ENCODE measurements around the gene SELENON. TPM values are rescaled to one million over a fixed set of nuclear protein-coding genes. Genes with fewer than 3 reads are reported as not detected.

SELENON gene
- total and polyA plus RNA-seq, 2 of the 8 experiments (the other 6 are each of a cell fraction or from before 2014, with no cell fraction given) = 43.0 to 77.6 TPM

DNA sequence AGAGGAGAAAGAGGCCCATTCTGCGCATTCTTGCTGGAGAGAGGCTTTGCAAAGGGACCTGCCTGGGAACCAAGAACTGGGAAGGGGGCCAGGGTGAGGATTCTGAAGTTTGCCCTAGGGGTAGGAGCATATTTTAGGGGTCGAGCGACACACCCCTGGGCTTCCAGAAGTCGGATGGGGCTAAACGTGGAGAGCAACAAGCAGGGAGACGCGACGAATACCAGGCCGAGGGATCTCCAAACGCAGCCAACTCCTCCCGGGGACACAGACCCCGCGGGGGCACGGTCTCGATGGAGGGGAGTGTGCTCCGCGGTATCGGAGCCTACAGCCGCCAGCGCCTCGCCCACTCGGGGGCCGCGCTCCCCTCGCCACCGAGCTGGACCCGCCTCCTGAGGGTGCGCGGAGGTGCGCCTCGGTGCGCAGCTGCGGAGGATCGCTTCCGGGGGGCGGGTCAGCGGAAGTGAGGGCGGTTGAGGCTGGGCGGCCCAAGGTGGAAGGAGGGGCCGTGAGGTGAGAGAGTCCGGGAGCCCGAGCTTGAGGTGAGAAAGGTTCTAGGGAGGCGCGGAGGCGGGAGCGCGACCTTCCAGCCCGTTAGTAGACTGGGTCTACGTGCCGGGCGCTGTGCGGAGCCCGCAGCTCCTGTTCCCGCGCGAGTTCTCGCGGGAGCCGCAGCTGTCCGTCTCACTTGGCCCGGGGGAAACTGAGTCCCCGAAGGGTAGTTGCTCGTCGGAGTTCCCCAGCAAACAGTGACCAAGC is 19.7 kb downstream of the SELENON start, which contains the start of gene MTFR1L (continued):
- TF ChIP-seq GABPA (IDR thresholded peaks at IDR 0.05; ENCODE audit: borderline replicate concordance, insufficient read depth, low read length) = peak; percentile 76; the same call in 1 of the 2 replicates
- TF ChIP-seq CREB1 (IDR thresholded peaks at IDR 0.05) = 0 out of 2 replicates have a peak, but pooled peaks have one; percentile 11
- no peak for TF ChIP-seq BCL11A (IDR thresholded peaks at IDR 0.05; ENCODE audit: low read depth in 2 of 2, low read length in 2 of 2)
- TF ChIP-seq FOSL1 (IDR thresholded peaks at IDR 0.05; ENCODE audit: insufficient read depth, low read depth, low read length) = no peak
- peak in 1 of 2 experiments; percentile 64; a peak in 2 of 4 replicates for TF ChIP-seq SIN3A (conservative IDR thresholded peaks at IDR 0.05 in 1 of 2, IDR thresholded peaks at IDR 0.05 in 1 of 2; ENCODE audit: low read depth in 1 of 2, low read length in 2 of 2)
- TF ChIP-seq POLR2AphosphoS5 (IDR thresholded peaks at IDR 0.05; ENCODE audit: low read depth, low read length) = no peak; the same call in 1 of the 2 replicates
- no peak for TF ChIP-seq SRF (IDR thresholded peaks at IDR 0.05; ENCODE audit: low read depth, low read length)
- TF ChIP-seq TEAD4 (IDR thresholded peaks at IDR 0.05; ENCODE audit: low read depth, low read length) = no peak
- TF ChIP-seq BRCA1 (IDR thresholded peaks at IDR 0.05; ENCODE audit: low read depth, low read length) = peak; percentile 85
- no peak for TF ChIP-seq SP4 (IDR thresholded peaks at IDR 0.05; ENCODE audit: low read length)
- TF ChIP-seq EGR1 (IDR thresholded peaks at IDR 0.05; ENCODE audit: borderline replicate concordance, low read depth, low read length) = peak; percentile 14; the same call in 1 of the 2 replicates
- peak; percentile 97 for TF ChIP-seq KDM4A (IDR thresholded peaks at IDR 0.05; ENCODE audit: low read depth, low read length, severe bottlenecking)
- TF ChIP-seq JUN (IDR thresholded peaks at IDR 0.05; ENCODE audit: low read depth, low read length) = no peak
- peak; percentile 46 for TF ChIP-seq PHF8 (conservative IDR thresholded peaks at IDR 0.05; ENCODE audit: low read depth, low read length)
- no peak for TF ChIP-seq SIRT6 (IDR thresholded peaks at IDR 0.05; ENCODE audit: low read length)
- no peak for TF ChIP-seq SAP30 (IDR thresholded peaks at IDR 0.05; ENCODE audit: insufficient read depth, insufficient replicate concordance, low read length)
- no peak for TF ChIP-seq SUZ12 (IDR thresholded peaks at IDR 0.05; ENCODE audit: low read length)
- peak; percentile 42; the same call in 1 of the 2 replicates for TF ChIP-seq NRF1 (IDR thresholded peaks at IDR 0.05; ENCODE audit: low read depth, low read length)
- TF ChIP-seq POLR2A (IDR thresholded peaks at IDR 0.05; ENCODE audit: control extremely low read depth in 1 of 2, low read depth in 2 of 2, low read length in 2 of 2) = peak; percentile 36 to 81
- TF ChIP-seq EZH2 (IDR thresholded peaks at IDR 0.05; ENCODE audit: low read depth, low read length, severe bottlenecking) = no peak
- no peak for TF ChIP-seq RXRA (IDR thresholded peaks at IDR 0.05; ENCODE audit: insufficient read depth, low read depth, low read length)
- TF ChIP-seq, protein P1, sequence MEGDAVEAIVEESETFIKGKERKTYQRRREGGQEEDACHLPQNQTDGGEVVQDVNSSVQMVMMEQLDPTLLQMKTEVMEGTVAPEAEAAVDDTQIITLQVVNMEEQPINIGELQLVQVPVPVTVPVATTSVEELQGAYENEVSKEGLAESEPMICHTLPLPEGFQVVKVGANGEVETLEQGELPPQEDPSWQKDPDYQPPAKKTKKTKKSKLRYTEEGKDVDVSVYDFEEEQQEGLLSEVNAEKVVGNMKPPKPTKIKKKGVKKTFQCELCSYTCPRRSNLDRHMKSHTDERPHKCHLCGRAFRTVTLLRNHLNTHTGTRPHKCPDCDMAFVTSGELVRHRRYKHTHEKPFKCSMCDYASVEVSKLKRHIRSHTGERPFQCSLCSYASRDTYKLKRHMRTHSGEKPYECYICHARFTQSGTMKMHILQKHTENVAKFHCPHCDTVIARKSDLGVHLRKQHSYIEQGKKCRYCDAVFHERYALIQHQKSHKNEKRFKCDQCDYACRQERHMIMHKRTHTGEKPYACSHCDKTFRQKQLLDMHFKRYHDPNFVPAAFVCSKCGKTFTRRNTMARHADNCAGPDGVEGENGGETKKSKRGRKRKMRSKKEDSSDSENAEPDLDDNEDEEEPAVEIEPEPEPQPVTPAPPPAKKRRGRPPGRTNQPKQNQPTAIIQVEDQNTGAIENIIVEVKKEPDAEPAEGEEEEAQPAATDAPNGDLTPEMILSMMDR (IDR thresholded peaks at IDR 0.05; ENCODE audit: control extremely low read depth in 1 of 3, insufficient read depth in 1 of 3, low read depth in 1 of 3, low read length in 3 of 3) = no peak

Data from H1 (cell line).